ENCODE results near the gene CNMD. TPM values are rescaled to one million over a fixed set of nuclear protein-coding genes. Genes with fewer than 3 reads are reported as not detected.

CNMD gene
- total RNA-seq = not detected in 2 replicates

DNA sequence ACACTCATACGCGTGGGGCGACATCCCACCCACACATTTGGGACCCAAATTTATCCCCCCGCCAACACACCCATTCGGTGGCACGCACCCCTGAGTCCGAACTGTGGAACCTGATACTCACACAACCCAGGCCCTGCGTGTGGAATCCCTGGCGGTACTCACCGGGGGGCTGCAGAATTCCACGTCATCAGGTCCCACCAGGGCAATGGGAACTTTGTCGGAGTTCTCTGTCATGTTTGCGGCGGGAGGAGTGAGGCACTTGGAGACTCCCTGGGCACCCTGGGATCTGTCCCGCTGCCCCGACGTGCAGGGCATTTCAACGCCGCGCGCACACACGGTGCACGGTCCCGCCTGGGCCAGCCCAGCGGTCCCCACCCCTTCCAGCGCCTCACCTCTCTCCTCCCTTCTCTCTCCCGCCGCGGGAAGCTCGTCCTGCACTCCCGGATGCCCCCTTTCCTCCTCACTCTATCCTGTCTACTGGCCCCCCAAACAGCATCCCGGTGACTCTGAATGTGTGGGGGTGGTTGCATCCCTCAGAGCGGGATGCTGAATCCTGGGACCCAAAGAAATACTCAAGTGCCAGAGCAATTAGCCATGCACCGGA is at the start of gene CNMD:
CNMD (minus strand) TSS at position 353 of the 604 bp plus-strand sequence; CDS start at position 234, 119 bp downstream.

Other genes with a start within 250 kb of the CNMD start
- 2.4 and 2.5 TPM in 2 replicates for gene HNRNPA1L2, start 97.4 kb downstream of the CNMD start, total RNA-seq
- gene SUGT1, start 87.0 kb downstream of the CNMD start, total RNA-seq = 50.9 and 66.4 TPM in 2 replicates
- gene PCDH8, start 108.8 kb upstream of the CNMD start, total RNA-seq = not detected in 2 replicates

All from mammary microvascular endothelial cell (primary cell).